Upper lobe of left lung (tissue), 6 donors: ENCODE results near the gene PPM1J. TPM values are rescaled to one million over a fixed set of nuclear protein-coding genes. Genes with fewer than 3 reads are reported as not detected.

Source experiments
- ATAC-seq, 2 donors: fragments of 200-7000 bp; cut with Tn5 transposase; one replicate each; pipeline ENCODE4 v1.9.1; 2022; ENCODE audit warnings: mild to moderate bottlenecking in 2 of 2, moderate library complexity in 2 of 2; ENCODE audit not compliant: low FRiP score in 2 of 2
- DNase-seq, 2 donors: peaks; one replicate each; pipeline ENCODE4 v3.0.0-alpha.2; 2019 to 2020
- H3K27ac ChIP-seq, 4 donors: fragments of 200-600 bp; sonication (generic); one replicate each; pipeline ENCODE4 v1.5.1; 2016 to 2019
- H3K27me3 ChIP-seq, 4 donors: fragments of 200-600 bp; sonication (generic); one replicate each; pipeline ENCODE4 v1.5.1; 2017 to 2019
- H3K36me3 ChIP-seq, 4 donors: fragments of 200-600 bp; sonication (generic); one replicate each; pipeline ENCODE4 v1.5.1; 2016 to 2019
- H3K4me1 ChIP-seq, 4 donors: fragments of 200-600 bp; sonication (generic); one replicate each; pipeline ENCODE4 v1.5.1; 2018 to 2019
- H3K4me3 ChIP-seq, 4 donors: fragments of 200-600 bp; sonication (generic); one replicate each; pipeline ENCODE4 v1.5.1; 2017 to 2019; ENCODE audit warnings: mild to moderate bottlenecking in 2 of 4, moderate library complexity in 1 of 4
- H3K9me3 ChIP-seq, 4 donors: fragments of 200-600 bp; sonication (generic); one replicate each; pipeline ENCODE4 v1.5.1; 2018 to 2019
- EP300 ChIP-seq, 4 donors: sonication (generic); formaldehyde crosslinking; IDR thresholded peaks; one replicate each; pipeline ENCODE4 v1.5.1; 2017; ENCODE audit warnings: antibody characterized with exemption in 4 of 4, control low read depth in 2 of 4
- POLR2A ChIP-seq, 4 donors: fragments of 450-650 bp; IDR thresholded peaks; one replicate each; pipeline ENCODE4 v1.5.1; 2016 to 2017; ENCODE audit warnings: antibody characterized with exemption in 4 of 4, mild to moderate bottlenecking in 2 of 4
- POLR2AphosphoS5 ChIP-seq, 2 donors: sonication (generic); formaldehyde crosslinking; IDR thresholded peaks; one replicate each; pipeline ENCODE4 v1.5.1; 2017; ENCODE audit warnings: antibody characterized with exemption in 2 of 2
- WGBS, 2 donors: methylation state at CpG; one replicate each; pipeline ENCODE4 v1.1.5; 2017 to 2018; 5-methylcytosine and 5-hydroxymethylcytosine counted together
- total RNA-seq, 6 donors: library from RNA; depleted of rRNA in 4 of 6; stranded (reverse); fragments of >200 nt in 4 of 6; gene quantifications; one replicate each; pipeline versions ENCODE4 v1.1.0 to v1.2.1, GENCODE V29; 2016 to 2021
- TF ChIP-seq, protein P1 (sequence below), 6 experiments: fragments of 450-650 bp in 4 of 6; fragments of 200-600 bp in 2 of 6; sonication (generic) in 2 of 6; IDR thresholded peaks; one replicate each; pipeline ENCODE4 v1.5.1; 2016 to 2019; ENCODE audit warnings: antibody characterized with exemption in 6 of 6
- donor health status: DM: no; HTN: no; CAD: no; lungs with moderate emphysema.
- donor health status: DM: no; HTN: yes; CAD: no; lungs with severe emphysema.

PPM1J gene
- total RNA-seq, 6 donors from 2014 or later: 0.55 to 0.91 (median 0.74) TPM; not detected in 1

- no peak for TF ChIP-seq POLR2AphosphoS5 (IDR thresholded peaks at IDR 0.05)
- TF ChIP-seq EP300 (IDR thresholded peaks at IDR 0.05): no peak
- no peak for TF ChIP-seq POLR2A (IDR thresholded peaks at IDR 0.05)
- TF ChIP-seq, protein P1, sequence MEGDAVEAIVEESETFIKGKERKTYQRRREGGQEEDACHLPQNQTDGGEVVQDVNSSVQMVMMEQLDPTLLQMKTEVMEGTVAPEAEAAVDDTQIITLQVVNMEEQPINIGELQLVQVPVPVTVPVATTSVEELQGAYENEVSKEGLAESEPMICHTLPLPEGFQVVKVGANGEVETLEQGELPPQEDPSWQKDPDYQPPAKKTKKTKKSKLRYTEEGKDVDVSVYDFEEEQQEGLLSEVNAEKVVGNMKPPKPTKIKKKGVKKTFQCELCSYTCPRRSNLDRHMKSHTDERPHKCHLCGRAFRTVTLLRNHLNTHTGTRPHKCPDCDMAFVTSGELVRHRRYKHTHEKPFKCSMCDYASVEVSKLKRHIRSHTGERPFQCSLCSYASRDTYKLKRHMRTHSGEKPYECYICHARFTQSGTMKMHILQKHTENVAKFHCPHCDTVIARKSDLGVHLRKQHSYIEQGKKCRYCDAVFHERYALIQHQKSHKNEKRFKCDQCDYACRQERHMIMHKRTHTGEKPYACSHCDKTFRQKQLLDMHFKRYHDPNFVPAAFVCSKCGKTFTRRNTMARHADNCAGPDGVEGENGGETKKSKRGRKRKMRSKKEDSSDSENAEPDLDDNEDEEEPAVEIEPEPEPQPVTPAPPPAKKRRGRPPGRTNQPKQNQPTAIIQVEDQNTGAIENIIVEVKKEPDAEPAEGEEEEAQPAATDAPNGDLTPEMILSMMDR (IDR thresholded peaks at IDR 0.05): no peak
- ATAC-seq (no peak), DNase-seq (no peak)
- H3K4me1 ChIP-seq: peaks cover 25 to 35% (median 31%) of the 10 kb centered on the region in 4 donors
- no peak overlapping the region for H3K4me3 ChIP-seq
- peaks cover 0 to 2% (median under 1%) of the 10 kb centered on the region in 4 donors for H3K36me3 ChIP-seq
- no peaks in the 10 kb centered on the region for H3K27me3 ChIP-seq
- H3K27ac ChIP-seq: peak overlapping the region in 1 of 4 donors; percentile 99
- H3K9me3 ChIP-seq: no peaks in the 10 kb centered on the region
- 91 to 97% methylated on average over 3 of the region's 3 CpGs for WGBS, 2 donors
Measured at GRCh38 chr1:112708489-112708888, 6.6 kb downstream of the PPM1J start.

DNA sequence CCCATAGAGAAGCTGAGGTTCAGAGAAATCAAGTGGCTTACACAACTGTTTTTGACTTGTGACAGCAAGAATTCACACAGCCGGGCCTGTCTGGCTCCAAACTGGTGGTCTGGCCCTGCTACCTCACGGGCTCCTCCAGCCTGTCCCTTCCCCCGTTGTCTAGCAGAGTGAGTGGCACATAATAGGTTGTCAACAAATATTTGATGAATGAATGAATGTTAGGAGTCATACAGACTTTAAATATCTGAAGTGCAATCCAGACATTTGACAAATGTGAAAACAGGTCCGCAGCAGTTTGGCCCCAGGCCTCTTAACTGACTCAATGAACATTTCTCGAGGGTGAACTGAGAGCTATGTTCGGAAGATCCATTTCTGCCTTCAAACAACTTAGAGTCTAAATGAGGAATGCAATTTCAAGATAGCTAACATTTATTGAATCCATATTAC is 7.1 kb downstream of the PPM1J start:
- no peak for ATAC-seq
- 54 to 69% methylated on average over 6 of the region's 6 CpGs for WGBS, 2 donors

DNA sequence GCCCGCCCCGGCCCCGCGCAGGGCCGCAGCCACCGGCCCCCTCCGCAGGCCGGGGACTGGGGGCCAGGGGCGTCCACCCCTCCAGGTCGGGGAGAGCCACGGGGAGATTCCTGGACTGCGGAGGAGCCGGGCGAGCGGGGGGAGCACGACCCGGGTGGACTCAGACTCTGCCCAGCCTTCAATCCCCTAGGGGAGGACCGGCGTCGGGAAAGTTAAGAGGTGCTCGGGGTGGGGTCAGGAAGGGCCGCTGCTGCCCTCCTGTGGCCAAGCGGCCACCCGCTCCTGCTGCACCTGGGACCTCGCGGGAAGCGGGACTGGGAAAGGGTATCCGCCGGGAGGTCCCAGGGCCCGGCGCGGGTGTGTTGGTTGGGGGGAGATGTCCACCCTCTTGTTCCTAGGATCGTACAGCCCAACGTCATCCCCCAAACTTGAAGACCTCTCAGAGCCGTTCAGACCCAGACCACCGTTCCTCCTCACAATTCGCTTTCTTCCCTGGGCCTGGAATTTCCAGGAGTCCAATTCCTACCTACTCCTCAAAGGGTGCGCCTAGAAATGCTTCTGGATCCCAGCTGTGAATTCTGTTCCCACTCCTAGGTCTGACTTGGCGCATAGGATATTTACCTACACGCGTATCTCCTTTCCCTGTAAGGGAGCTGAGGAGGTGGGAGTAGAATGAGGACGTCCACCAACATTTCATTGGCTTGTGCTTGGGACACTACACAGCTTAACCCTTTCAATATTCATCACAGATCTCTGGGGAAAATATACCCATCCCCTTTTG is 7.7 kb downstream of the PPM1J start:
- peak; percentile 85 to 90 for ATAC-seq
- H3K4me1 ChIP-seq: peaks cover 27 to 42% (median 38%) of the 10 kb centered on the region in 4 donors
- 5 to 18% methylated on average over 11 to 31 of the region's 42 CpGs for WGBS, 2 donors
- TF ChIP-seq, protein P1 (IDR thresholded peaks at IDR 0.05): peak; percentile 85 to 97 (median 95)
- TF ChIP-seq EP300 (IDR thresholded peaks at IDR 0.05): no peak
- peak in 1 of 4 donors; percentile 2 for TF ChIP-seq POLR2A (IDR thresholded peaks at IDR 0.05)
- peak overlapping the region; percentile 30 to 93 (median 92) for H3K4me3 ChIP-seq
- H3K36me3 ChIP-seq: peaks cover 0 to 13% (median 7%) of the 10 kb centered on the region in 4 donors
- H3K27ac ChIP-seq: peak overlapping the region; percentile 91 to 99 (median 98)
- H3K27me3 ChIP-seq: no peaks in the 10 kb centered on the region
- peak; percentile 92 to 95 for DNase-seq
- H3K9me3 ChIP-seq: no peaks in the 10 kb centered on the region

More for the DNA sequence above, 7.1 kb downstream of the PPM1J start:
- Histone ChIP-seq H3K9me3 (no peaks in the 10 kb centered on the region), H3K4me1 (peaks cover 27 to 36% (median 33%) of the 10 kb centered on the region in 4 donors), H3K4me3 (peak overlapping the region in 1 of 4 donors; percentile 93), H3K36me3 (peaks cover 0 to 7% (median 3%) of the 10 kb centered on the region in 4 donors), H3K27me3 (no peaks in the 10 kb centered on the region), H3K27ac (peak overlapping the region in 3 of 4 donors; percentile 97 to 99 (median 99))
- no peak for TF ChIP-seq EP300 (IDR thresholded peaks at IDR 0.05)
- no peak for TF ChIP-seq POLR2A (IDR thresholded peaks at IDR 0.05)
- TF ChIP-seq, protein P1 (IDR thresholded peaks at IDR 0.05): no peak
- TF ChIP-seq POLR2AphosphoS5 (IDR thresholded peaks at IDR 0.05): no peak
- DNase-seq: no peak

DNA sequence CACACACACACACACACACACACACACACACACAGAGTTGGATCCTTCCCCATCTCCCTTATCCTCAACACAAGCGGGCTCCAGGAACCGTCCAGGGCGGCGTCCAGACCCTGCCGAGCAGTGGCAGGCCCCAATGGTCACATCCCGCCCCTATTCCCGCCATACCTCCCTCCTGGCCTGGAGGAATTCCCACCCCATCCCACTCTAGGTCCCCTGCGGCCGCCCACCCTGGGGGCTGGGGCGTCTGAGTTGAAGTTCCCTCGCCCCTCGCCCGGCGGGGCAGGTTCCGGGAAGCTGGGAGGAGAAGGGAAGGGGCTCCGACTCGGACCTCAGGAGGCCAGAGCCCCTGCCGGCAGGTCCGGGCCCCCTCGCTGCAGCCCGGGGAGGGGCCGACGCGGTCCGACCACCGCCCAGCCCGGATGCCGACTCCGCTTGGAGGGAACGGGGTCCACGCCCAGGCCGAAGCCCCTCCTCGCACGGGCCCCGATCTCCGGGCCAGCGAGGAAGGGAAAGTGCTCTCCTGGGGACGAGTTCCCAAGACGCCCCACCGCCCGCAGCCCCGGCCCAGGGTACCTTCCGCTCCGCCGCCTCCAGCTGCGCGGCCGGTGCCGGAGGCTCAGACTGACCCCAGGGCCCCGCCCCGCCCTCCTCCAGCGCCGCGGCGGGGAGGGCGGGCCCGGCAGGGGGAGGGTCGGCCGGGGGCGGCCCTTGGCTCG is 8.5 kb downstream of the PPM1J start, which contains the start of gene RHOC:
TSS of gene RHOC (minus strand) at position 623 of the 716 bp plus-strand sequence. CDS start 3,328 bp downstream, outside the sequence.
- Histone ChIP-seq H3K27me3 (no peaks in the 10 kb centered on the region), H3K4me3 (peak within 1 kb of the TSS; percentile 89 to 93 (median 92)), H3K9me3 (no peaks in the 10 kb centered on the region), H3K4me1 (peaks cover 33 to 49% (median 45%) of the 10 kb centered on the region in 4 donors), H3K36me3 (peaks cover 0 to 21% (median 10%) of the 10 kb centered on the region in 4 donors), H3K27ac (peak within 1 kb of the TSS; percentile 91 to 99 (median 98))
- DNase-seq (peak; percentile 72 to 94), ATAC-seq (peak; percentile 79 to 93)
- WGBS, 2 donors: 0 to 4% methylated on average over 3 to 23 of the region's 61 CpGs
- TF ChIP-seq POLR2AphosphoS5 (IDR thresholded peaks at IDR 0.05): peak; percentile 63 to 93
- TF ChIP-seq, protein P1 (IDR thresholded peaks at IDR 0.05): no peak
- peak in 3 of 4 donors; percentile 52 to 87 (median 80) for TF ChIP-seq POLR2A (IDR thresholded peaks at IDR 0.05)
